Measurements from ENCODE around the gene ST6GALNAC1. TPM values are rescaled to one million over a fixed set of nuclear protein-coding genes. Genes with fewer than 3 reads are reported as not detected.
"Not testable (repeated sequence)": the region's sequence is repeated elsewhere in the genome, so short reads cannot be mapped to it uniquely, and the experiment has no call there.

The ST6GALNAC1 gene
- total RNA-seq, 2 experiments from 2014 or later, result not detected

DNA sequence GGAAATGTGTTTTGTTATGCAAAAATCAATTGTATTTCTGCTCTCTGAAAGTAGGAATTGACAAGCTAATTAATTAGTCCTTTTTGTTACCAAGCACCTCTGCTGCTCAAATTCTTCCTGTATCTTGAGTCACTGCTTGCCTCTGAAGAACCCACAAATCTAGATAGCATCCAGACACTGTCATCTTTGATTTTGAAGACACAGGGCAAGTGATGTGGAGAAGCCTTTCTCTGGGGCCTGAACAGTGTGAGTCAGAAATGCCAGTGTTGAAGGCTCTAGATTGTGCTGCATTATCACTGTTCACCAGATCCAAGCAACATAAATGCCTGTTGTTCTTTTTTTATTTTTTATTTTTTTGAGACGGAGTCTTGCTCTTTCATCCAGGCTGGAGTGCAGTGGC lies 10.9 kb upstream of the ST6GALNAC1 start:
- CTCF ChIA-PET, result interaction anchor here (0.6 to 0.7 kb wide), 3 partner anchors 34 to 188 kb away, joined by 3 to 4 read pairs (median 3); a partner anchor contains a TSS

GRCh38 chr17:76650504-76650903 lies 6.9 kb upstream of the ST6GALNAC1 start:
- POLR2A ChIA-PET, result no interaction called here
- CTCF ChIA-PET, result no interaction called here

More for the DNA sequence above, 10.9 kb upstream of the ST6GALNAC1 start:
- POLR2A ChIA-PET, result no interaction called here

GRCh38 chr17:76646712-76647111 lies 3.2 kb upstream of the ST6GALNAC1 start:
- ChIA-PET CTCF (no interaction called here), POLR2A (no interaction called here)

DNA sequence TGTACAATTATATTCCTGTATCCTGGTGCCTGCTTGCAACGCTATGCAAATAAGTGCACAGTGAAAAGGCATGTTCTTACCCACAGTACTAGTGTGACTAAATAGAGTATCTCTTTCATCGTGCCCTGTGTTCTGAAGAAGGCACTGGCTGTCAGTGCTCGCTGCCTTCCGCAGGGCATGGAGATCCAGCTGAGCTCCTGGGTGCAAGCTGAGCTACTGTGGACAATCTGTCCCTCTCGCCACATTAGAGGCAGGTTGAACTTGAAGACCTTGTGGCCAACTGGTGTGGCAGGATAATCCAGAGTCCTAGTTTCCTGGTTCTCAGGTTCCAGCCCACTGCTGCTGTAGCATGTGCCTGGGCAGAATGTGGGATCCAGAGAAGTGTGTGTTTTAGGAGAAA lies 1.9 kb upstream of the ST6GALNAC1 start:
- CTCF ChIA-PET, result no interaction called here

DNA sequence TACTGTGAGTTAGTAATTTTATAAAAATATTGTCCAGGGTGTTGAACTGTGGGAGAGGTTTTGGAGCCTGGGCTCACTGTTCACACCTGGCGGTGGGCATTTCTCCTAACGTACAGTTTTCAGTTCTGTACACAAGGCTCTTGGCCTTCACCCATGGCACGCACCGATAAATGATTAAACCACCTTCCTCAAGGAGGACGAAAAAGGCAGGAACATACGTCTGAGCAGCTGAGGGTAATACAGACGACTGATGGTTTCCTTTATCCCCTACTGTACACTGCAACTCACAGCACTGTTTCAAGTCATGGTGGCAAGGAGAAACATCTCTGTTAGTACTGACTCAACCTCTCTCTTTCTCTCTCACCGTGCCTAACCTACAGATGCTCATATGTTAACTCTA lies 1.4 kb upstream of the ST6GALNAC1 start:
- ChIA-PET POLR2A (no interaction called here), CTCF (no interaction called here)

More for the DNA sequence above, 1.9 kb upstream of the ST6GALNAC1 start:
- POLR2A ChIA-PET, result no interaction called here

DNA sequence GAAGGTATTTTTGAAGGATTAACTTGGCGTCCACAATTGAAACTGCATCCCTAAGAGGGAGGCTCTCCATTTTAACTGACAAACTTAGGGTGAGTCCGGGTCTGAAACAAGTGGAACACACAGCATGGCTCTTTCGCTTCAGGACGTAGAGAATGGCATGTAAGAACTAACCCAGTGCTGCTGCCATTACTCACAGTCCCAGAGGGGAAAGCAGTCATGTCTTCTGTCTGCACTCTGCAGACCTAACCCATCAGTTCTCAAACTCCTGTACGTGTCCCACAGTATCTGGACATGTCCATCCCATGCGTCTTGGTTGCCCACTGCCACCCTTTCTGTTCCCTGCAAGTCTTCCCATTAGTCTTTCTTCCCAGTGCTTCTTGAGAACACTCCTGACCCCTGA lies 563 bp downstream of the ST6GALNAC1 start:
- ChIA-PET POLR2A (no interaction called here), CTCF (no interaction called here)

GRCh38 chr17:76642032-76642561 lies 1.5 kb downstream of the ST6GALNAC1 start:
- CTCF ChIA-PET, result no interaction called here
- POLR2A ChIA-PET, result no interaction called here

DNA sequence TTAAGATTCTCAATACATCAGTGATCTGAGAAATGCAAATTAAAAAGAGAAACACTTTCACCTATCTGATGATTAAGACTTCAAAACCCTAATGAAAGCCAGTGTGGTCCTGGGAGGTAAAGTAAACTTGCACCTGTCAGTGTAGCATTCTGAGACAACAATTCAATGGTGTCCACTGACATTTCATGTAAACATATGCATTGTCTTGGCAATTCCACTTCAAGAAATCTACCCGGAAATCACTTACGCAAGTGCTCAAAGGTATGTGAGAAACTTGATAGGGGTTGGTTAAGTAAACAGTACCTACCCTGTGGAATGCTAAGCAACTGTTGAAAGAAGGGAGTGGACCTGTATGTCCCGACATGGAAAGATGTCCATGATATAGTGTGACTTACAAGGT lies 2.1 kb downstream of the ST6GALNAC1 start:
- CTCF ChIA-PET, result interaction anchor here (0.6 kb wide), 1 partner anchor 790 kb away, joined by 3 read pairs; no protein-coding TSS in a partner anchor
- POLR2A ChIA-PET, result no interaction called here

- POLR2A ChIA-PET, result no interaction called here
- CTCF ChIA-PET, result interaction anchor here (0.6 to 0.7 kb wide), 2 partner anchors 126 to 791 kb away, joined by 3 read pairs; no protein-coding TSS in a partner anchor
Observed at GRCh38 chr17:76640550-76641380, 2.8 kb downstream of the ST6GALNAC1 start.

DNA sequence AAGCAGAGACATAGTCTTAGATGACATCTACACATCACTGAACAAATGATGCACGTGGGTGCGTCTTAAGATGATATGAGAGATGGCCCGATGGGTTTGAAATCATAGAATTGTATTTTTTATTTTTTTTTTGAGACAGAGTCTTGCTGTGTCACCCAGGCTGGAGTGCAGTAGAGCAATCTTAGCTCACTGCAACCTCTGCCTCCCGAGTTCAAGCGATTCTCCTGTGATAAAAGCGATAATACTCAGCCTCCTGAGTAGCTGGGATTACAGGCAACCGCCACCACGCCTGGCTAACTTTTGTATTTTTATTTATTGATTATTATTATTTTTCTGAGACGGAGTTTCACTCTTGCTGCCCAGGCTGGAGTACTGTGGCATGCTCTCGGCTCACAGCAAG lies 5.3 kb downstream of the ST6GALNAC1 start:
- ChIA-PET POLR2A (no interaction called here), CTCF (interaction anchor here (1.6 kb wide), 1 partner anchor 62 kb away, joined by 3 read pairs; no protein-coding TSS in a partner anchor)

- POLR2A ChIA-PET, CTCF ChIA-PET: not testable (repeated sequence)
Observed at GRCh38 chr17:76636486-76637206, 6.9 kb downstream of the ST6GALNAC1 start.

- CTCF ChIA-PET, result no interaction called here
- POLR2A ChIA-PET, result no interaction called here
Observed at GRCh38 chr17:76635659-76636360, 7.7 kb downstream of the ST6GALNAC1 start.

DNA sequence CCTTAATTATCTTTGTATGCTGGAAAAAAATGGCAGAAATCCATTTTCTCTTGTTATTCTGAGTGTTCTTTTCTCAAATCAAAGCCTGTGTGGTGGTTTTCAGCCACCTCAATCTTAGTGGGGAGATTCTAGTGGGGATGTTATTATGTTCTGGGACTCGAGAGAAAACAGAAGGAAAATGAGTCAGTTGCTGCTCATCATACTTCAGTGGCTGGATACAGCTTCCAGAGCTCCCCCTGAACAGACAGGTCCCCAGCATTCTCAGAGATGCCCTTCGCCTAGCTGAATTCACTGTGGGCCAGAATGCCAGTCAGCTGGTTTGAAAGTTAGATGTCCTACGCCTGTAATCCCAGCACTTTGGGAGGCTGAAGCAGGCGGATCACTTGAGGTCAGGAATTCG lies 8.5 kb downstream of the ST6GALNAC1 start:
- ChIA-PET CTCF (interaction anchor here (0.6 kb wide), 1 partner anchor 46 kb away, joined by 3 read pairs; no protein-coding TSS in a partner anchor), POLR2A (interaction anchor here (0.7 kb wide), 1 partner anchor 1002 kb away, joined by 3 read pairs; no protein-coding TSS in a partner anchor)

DNA sequence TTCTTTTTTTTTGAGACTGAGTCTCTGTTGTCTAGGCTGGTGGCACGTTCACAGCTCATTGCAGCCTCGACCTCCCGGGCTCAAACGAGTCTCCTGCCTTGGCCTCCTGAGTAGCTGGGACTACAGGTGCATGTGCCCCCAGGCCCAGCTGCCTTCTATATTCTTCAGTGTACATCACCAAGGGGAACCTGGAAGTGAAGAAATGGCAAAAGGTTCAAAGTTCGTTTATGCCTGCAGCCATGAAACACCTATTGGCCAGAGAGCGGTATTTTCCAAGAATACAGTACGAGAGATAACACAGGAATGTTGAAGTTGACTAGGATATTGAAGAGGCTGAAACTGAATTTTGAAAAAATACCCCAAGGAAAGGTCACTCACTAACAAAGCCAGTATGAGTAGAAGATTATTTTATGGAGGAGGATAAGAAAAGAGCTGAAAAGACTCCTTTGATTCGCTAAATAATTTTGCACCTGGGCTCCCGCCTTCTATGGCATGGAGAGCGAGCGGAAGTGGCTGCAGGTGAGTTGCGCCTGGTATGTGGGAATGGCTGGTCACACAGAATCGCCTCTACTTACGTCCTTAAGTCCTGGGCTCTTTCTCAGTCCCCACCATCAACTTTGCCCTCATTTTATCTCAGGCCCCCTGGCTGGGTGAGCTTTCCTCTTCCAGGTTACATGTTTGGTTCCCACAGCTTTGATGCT lies 9.8 kb downstream of the ST6GALNAC1 start:
- POLR2A ChIA-PET, result no interaction called here
- CTCF ChIA-PET, result no interaction called here

GRCh38 chr17:76631821-76632565 lies 11.6 kb downstream of the ST6GALNAC1 start:
- ChIA-PET POLR2A (no interaction called here), CTCF (no interaction called here)

DNA sequence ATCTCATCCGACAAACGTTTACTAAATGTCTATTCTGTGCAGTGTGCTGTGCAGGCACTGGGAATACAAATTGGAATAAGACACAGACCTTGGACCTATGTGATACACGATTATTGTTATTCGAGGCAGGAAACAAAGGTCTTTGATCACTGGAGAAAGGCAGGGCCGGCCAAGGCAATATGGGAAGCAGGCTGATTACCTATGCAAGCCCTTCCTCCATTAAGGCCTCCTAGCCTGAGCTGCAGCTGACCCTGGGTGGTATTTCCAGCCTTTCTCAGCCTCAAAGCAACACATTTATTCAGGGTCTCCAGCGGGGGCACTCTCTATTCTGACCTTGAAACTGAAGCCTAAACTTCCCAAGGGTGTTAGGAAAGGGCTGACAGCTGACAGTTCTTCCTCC lies 13.4 kb downstream of the ST6GALNAC1 start:
- POLR2A ChIA-PET, result no interaction called here
- CTCF ChIA-PET, result interaction anchor here (2.0 kb wide), 1 partner anchor 107 kb away, joined by 4 read pairs; no protein-coding TSS in a partner anchor

DNA sequence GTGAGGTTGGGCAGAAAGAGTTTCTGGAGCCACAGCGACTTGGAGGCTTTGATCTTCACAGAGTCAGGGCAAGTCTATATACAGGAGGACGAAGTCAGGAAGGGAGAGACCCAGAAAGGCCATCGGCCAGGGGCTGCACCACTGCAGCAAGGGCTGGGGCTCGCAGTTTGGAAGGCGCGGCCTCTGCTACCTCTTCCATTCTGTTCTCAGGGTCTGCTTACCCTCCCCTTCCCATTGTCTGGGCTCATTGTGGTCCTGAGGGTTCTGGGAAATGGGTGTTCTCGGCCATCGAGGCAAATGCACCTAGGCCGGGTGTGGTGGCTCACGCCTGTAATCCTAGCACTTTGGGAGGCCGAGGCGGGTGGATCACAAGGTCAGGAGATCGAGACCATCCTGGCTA lies 16.0 kb downstream of the ST6GALNAC1 start:
- CTCF ChIA-PET, result interaction anchor here (1.4 kb wide), 1 partner anchor 54 kb away, joined by 3 read pairs; no protein-coding TSS in a partner anchor

DNA sequence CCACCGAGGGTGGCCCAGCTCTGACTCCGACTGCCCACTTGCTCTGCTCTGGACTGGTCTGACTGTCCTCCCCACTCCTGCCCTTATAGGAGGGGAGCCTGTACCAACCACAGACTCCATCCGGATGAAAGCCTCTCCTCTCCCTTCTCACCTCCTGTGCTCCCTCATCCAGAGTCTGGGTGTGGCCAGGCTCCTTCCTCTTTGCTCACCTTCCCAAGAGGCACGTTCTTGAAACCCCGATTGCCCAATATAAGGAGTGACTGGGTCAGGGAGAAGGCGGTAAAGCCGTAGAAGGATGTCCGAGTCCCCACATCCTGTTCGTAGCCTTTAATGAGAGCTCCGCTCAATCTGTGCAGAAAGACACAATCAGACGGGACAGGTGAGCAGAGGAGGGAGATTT lies 17.1 kb downstream of the ST6GALNAC1 start:
- CTCF ChIA-PET, result interaction anchor here (6.6 kb wide), 1 partner anchor 103 kb away, joined by 57 read pairs; no protein-coding TSS in a partner anchor
- POLR2A ChIA-PET, result no interaction called here

More for the DNA sequence above, 16.0 kb downstream of the ST6GALNAC1 start:
- POLR2A ChIA-PET, result no interaction called here
